IMR-90 (cell line): ENCODE data around the gene ZC3H7B.

Experiments
- BHLHE40 ChIP-seq: fragments of 150-350 bp; IDR thresholded peaks from 2 replicates; pipeline ENCODE4 v1.6.1; 2016; ENCODE audit warnings: mild to moderate bottlenecking, low read depth, low read length
- CTCF ChIP-seq: conservative IDR thresholded peaks from 2 replicates; pipeline ENCODE4 v1.5.1; 2012; ENCODE audit warnings: mild to moderate bottlenecking, low read depth, low read length, improper control_type of control experiment
- MAFK ChIP-seq: IDR thresholded peaks from 2 replicates; pipeline ENCODE4 v1.6.1; 2012; ENCODE audit warnings: low read depth, low read length, improper control_type of control experiment
- MAZ ChIP-seq: IDR thresholded peaks from 2 replicates; pipeline ENCODE4 v1.6.1; 2012; ENCODE audit warnings: low read depth, mild to moderate bottlenecking, low read length, improper control_type of control experiment, moderate library complexity, borderline replicate concordance
- POLR2A ChIP-seq: IDR thresholded peaks from 2 replicates; pipeline ENCODE4 v1.6.1; 2012; ENCODE audit warnings: mild to moderate bottlenecking, low read depth, low read length
- RAD21 ChIP-seq: IDR thresholded peaks from 2 replicates; pipeline ENCODE4 v1.6.1; 2012; ENCODE audit warnings: low read length, improper control_type of control experiment
- RCOR1 ChIP-seq: IDR thresholded peaks from 2 replicates; pipeline ENCODE4 v1.6.1; 2012; ENCODE audit warnings: mild to moderate bottlenecking, low read length, improper control_type of control experiment; ENCODE audit not compliant: insufficient replicate concordance
- SMC3 ChIP-seq: fragments of 150-350 bp; IDR thresholded peaks from 2 replicates; pipeline ENCODE4 v1.6.1; 2016; ENCODE audit warnings: low read depth, mild to moderate bottlenecking, antibody characterized with exemption, low read length, moderate library complexity
- USF2 ChIP-seq: fragments of 150-350 bp; IDR thresholded peaks from 2 replicates; pipeline ENCODE4 v1.6.1; 2017; ENCODE audit warnings: mild to moderate bottlenecking, antibody characterized with exemption, low read length, low read depth

GRCh38 chr22:41280854-41281253 is 20.5 kb upstream of the ZC3H7B start:
- TF ChIP-seq USF2 (no peak), CTCF (no peak), POLR2A (no peak), RAD21 (no peak), SMC3 (no peak), BHLHE40 (no peak), MAZ (no peak), MAFK (no peak), RCOR1 (no peak)
